ENCODE data around the gene MN1. TPM values are rescaled to one million over a fixed set of nuclear protein-coding genes. Genes with fewer than 3 reads are reported as not detected.

Gene MN1
- polyA plus RNA-seq, 1 donor from 2014 or later = not detected

GRCh38 chr22:27786965-27787364 is 14.6 kb downstream of the MN1 start:
- H3K27me3 Mint-ChIP-seq = peaks cover 17% of the 10 kb centered on the region
- H3K4me3 Mint-ChIP-seq = no peak overlapping the region
- peaks cover 2% of the 10 kb centered on the region for H3K36me3 Mint-ChIP-seq
- peaks cover 0 to 1% (median 0%) of the 10 kb centered on the region in 3 donors for H3K9me3 Mint-ChIP-seq
- no peak overlapping the region for H3K27ac Mint-ChIP-seq
- peaks cover 0 to 1% (median 0%) of the 10 kb centered on the region in 3 donors for H3K4me1 Mint-ChIP-seq

- H3K27ac Mint-ChIP-seq = no peak overlapping the region
- peaks cover 0 to 1% (median 0%) of the 10 kb centered on the region in 3 donors for H3K9me3 Mint-ChIP-seq
- H3K36me3 Mint-ChIP-seq = peaks cover 2% of the 10 kb centered on the region
- peaks cover 0 to 1% (median 0%) of the 10 kb centered on the region in 3 donors for H3K4me1 Mint-ChIP-seq
- no peak overlapping the region for H3K4me3 Mint-ChIP-seq
- peaks cover 19% of the 10 kb centered on the region for H3K27me3 Mint-ChIP-seq
These were observed 15.1 kb downstream of the MN1 start for GRCh38 chr22:27786291-27786932.

- H3K9me3 Mint-ChIP-seq = no peaks in the 10 kb centered on the region
- H3K4me1 Mint-ChIP-seq = peaks cover 0 to 1% (median 0%) of the 10 kb centered on the region in 3 donors
- H3K36me3 Mint-ChIP-seq = peaks cover 2% of the 10 kb centered on the region
- H3K4me3 Mint-ChIP-seq = no peak overlapping the region
- peaks cover 22% of the 10 kb centered on the region for H3K27me3 Mint-ChIP-seq
- H3K27ac Mint-ChIP-seq = no peak overlapping the region
These were observed 15.7 kb downstream of the MN1 start for GRCh38 chr22:27785831-27786230.

GRCh38 chr22:27784120-27784475 is 17.5 kb downstream of the MN1 start:
- H3K4me3 Mint-ChIP-seq = no peak overlapping the region
- peaks cover 20% of the 10 kb centered on the region for H3K27me3 Mint-ChIP-seq
- H3K9me3 Mint-ChIP-seq = no peaks in the 10 kb centered on the region

GRCh38 chr22:27783436-27784119 is 18.0 kb downstream of the MN1 start:
- peaks cover 0 to 1% (median 0%) of the 10 kb centered on the region in 3 donors for H3K4me1 Mint-ChIP-seq

More at GRCh38 chr22:27784120-27784475, 17.5 kb downstream of the MN1 start:
- Mint-ChIP-seq H3K27ac (no peak overlapping the region), H3K36me3 (peaks cover 2% of the 10 kb centered on the region), H3K4me1 (peaks cover 0 to 1% (median 0%) of the 10 kb centered on the region in 3 donors)

GRCh38 chr22:27782088-27782487 is 19.5 kb downstream of the MN1 start:
- peaks cover 28% of the 10 kb centered on the region for H3K27me3 Mint-ChIP-seq
- H3K4me1 Mint-ChIP-seq = peaks cover 0 to 1% (median 0%) of the 10 kb centered on the region in 3 donors
- peaks cover 2% of the 10 kb centered on the region for H3K36me3 Mint-ChIP-seq
- H3K27ac Mint-ChIP-seq = no peak overlapping the region
- no peak overlapping the region for H3K4me3 Mint-ChIP-seq
- H3K9me3 Mint-ChIP-seq = no peaks in the 10 kb centered on the region

More at GRCh38 chr22:27783436-27784119, 18.0 kb downstream of the MN1 start:
- peaks cover 22% of the 10 kb centered on the region for H3K27me3 Mint-ChIP-seq
- peaks cover 2% of the 10 kb centered on the region for H3K36me3 Mint-ChIP-seq
- no peak overlapping the region for H3K4me3 Mint-ChIP-seq
- H3K27ac Mint-ChIP-seq = no peak overlapping the region
- H3K9me3 Mint-ChIP-seq = no peaks in the 10 kb centered on the region

GRCh38 chr22:27780161-27780575 is 21.4 kb downstream of the MN1 start:
- Mint-ChIP-seq H3K4me1 (peaks cover 0 to 4% (median 0%) of the 10 kb centered on the region in 3 donors), H3K9me3 (no peaks in the 10 kb centered on the region), H3K36me3 (peaks cover 2% of the 10 kb centered on the region), H3K4me3 (no peak overlapping the region), H3K27ac (no peak overlapping the region), H3K27me3 (peaks cover 30% of the 10 kb centered on the region)

- Mint-ChIP-seq H3K27ac (no peak overlapping the region), H3K4me3 (no peak overlapping the region), H3K36me3 (peaks cover 2% of the 10 kb centered on the region), H3K27me3 (peaks cover 30% of the 10 kb centered on the region), H3K4me1 (peaks cover 0 to 2% (median 0%) of the 10 kb centered on the region in 3 donors), H3K9me3 (no peaks in the 10 kb centered on the region)
These were observed 21.9 kb downstream of the MN1 start for GRCh38 chr22:27779643-27780042.

- Mint-ChIP-seq H3K9me3 (no peaks in the 10 kb centered on the region), H3K4me1 (peaks cover 0 to 2% (median 0%) of the 10 kb centered on the region in 3 donors), H3K4me3 (peak overlapping the region in 1 of 4 donors; percentile 39), H3K36me3 (no peaks in the 10 kb centered on the region), H3K27ac (peak overlapping the region in 1 of 3 donors; percentile 86), H3K27me3 (peaks cover 27% of the 10 kb centered on the region)
These were observed 23.1 kb downstream of the MN1 start for GRCh38 chr22:27778294-27779090.

- no peak overlapping the region for H3K4me3 Mint-ChIP-seq
- peaks cover 0 to 2% (median 0%) of the 10 kb centered on the region in 3 donors for H3K4me1 Mint-ChIP-seq
- peaks cover 23% of the 10 kb centered on the region for H3K27me3 Mint-ChIP-seq
- no peak overlapping the region for H3K27ac Mint-ChIP-seq
- H3K36me3 Mint-ChIP-seq = no peaks in the 10 kb centered on the region
- no peaks in the 10 kb centered on the region for H3K9me3 Mint-ChIP-seq
These were observed 24.4 kb downstream of the MN1 start for GRCh38 chr22:27777128-27777527.

GRCh38 chr22:27776650-27776958 is 25.0 kb downstream of the MN1 start:
- Mint-ChIP-seq H3K36me3 (no peaks in the 10 kb centered on the region), H3K27me3 (peaks cover 20% of the 10 kb centered on the region), H3K9me3 (no peaks in the 10 kb centered on the region), H3K27ac (no peak overlapping the region), H3K4me3 (no peak overlapping the region), H3K4me1 (peaks cover 0 to 2% (median 0%) of the 10 kb centered on the region in 3 donors)

- Mint-ChIP-seq H3K4me3 (no peak overlapping the region), H3K27me3 (peaks cover 17% of the 10 kb centered on the region), H3K9me3 (no peaks in the 10 kb centered on the region), H3K4me1 (peaks cover 0 to 2% (median 0%) of the 10 kb centered on the region in 3 donors), H3K36me3 (no peaks in the 10 kb centered on the region), H3K27ac (no peak overlapping the region)
These were observed 25.6 kb downstream of the MN1 start for GRCh38 chr22:27775758-27776649.

GRCh38 chr22:27775087-27775698 is 26.4 kb downstream of the MN1 start:
- no peaks in the 10 kb centered on the region for H3K9me3 Mint-ChIP-seq
- no peak overlapping the region for H3K27ac Mint-ChIP-seq
- H3K4me3 Mint-ChIP-seq = no peak overlapping the region
- H3K4me1 Mint-ChIP-seq = peaks cover 0 to 2% (median 0%) of the 10 kb centered on the region in 3 donors
- H3K27me3 Mint-ChIP-seq = peaks cover 17% of the 10 kb centered on the region
- H3K36me3 Mint-ChIP-seq = no peaks in the 10 kb centered on the region

GRCh38 chr22:27774200-27774599 is 27.4 kb downstream of the MN1 start:
- no peaks in the 10 kb centered on the region for H3K9me3 Mint-ChIP-seq
- no peak overlapping the region for H3K4me3 Mint-ChIP-seq
- peaks cover 18% of the 10 kb centered on the region for H3K27me3 Mint-ChIP-seq
- H3K27ac Mint-ChIP-seq = no peak overlapping the region
- H3K36me3 Mint-ChIP-seq = no peaks in the 10 kb centered on the region
- H3K4me1 Mint-ChIP-seq = peaks cover 0 to 2% (median 0%) of the 10 kb centered on the region in 3 donors

Data from IgD-negative memory B cell (primary cell).